HL-60 (cell line): Measurements from ENCODE around the gene SLC35B2.

Experiments used
- CTCF ChIP-seq: IDR thresholded peaks from one replicate; pipeline ENCODE4 v1.5.1; 2011; ENCODE audit warnings: low read length, control low read depth, inconsistent platforms; ENCODE audit not compliant: insufficient read depth
- POLR2AphosphoS5 ChIP-seq: IDR thresholded peaks from 2 replicates; pipeline ENCODE4 v1.6.1; 2012; ENCODE audit warnings: low read depth
- SPI1 ChIP-seq: IDR thresholded peaks from 2 replicates; pipeline ENCODE4 v1.6.1; 2012; ENCODE audit warnings: low read depth, mild to moderate bottlenecking, borderline replicate concordance

GRCh38 chr6:44278774-44279697 is 21.7 kb upstream of the SLC35B2 start:
- TF ChIP-seq CTCF (no peak), POLR2AphosphoS5 (no peak), SPI1 (no peak)
